H1 (cell line): Measurements from ENCODE around the gene KIF15. TPM values are rescaled to one million over a fixed set of nuclear protein-coding genes. Genes with fewer than 3 reads are reported as not detected.

ENCODE experiments used
- CTCF ChIA-PET: fragments of 300-600 bp; sonication (Branson Sonifier 250); formaldehyde crosslinking; loops from one replicate; lab custom pipeline; 2021; ENCODE audit not compliant: partially characterized antibody; lab: Charles Lee
- POLR2A ChIA-PET: fragments of 300-600 bp; sonication (Branson Sonifier 250); formaldehyde crosslinking; loops from one replicate; lab custom pipeline; 2021; ENCODE audit warnings: inconsistent platforms; ENCODE audit not compliant: partially characterized antibody; lab: Charles Lee
- DNase-seq, 2 experiments: peaks; one replicate each; pipeline versions ENCODE4 v3.0.0 to v3.0.0-alpha.2; 2010 to 2022; ENCODE audit warnings: low spot score in 2 of 2, low read depth in 1 of 2, mixed read lengths in 1 of 2
- FAIRE-seq: peaks from 2 replicates; lab custom pipeline; 2011; peaks lifted over from hg19 to GRCh38; lab: Jason Lieb, UNC
- H2AFZ ChIP-seq: 2 replicates; pipeline ENCODE4 v1.8.1; 2012; ENCODE audit warnings: low read length, inconsistent platforms
- H2AK5ac ChIP-seq: 2 replicates; pipeline ENCODE4 v1.6.1; 2013; ENCODE audit warnings: low read depth, low read length
- H2BK120ac ChIP-seq: replicated peaks from 2 replicates; pipeline ENCODE3; 2013; ENCODE audit warnings: low read depth, low read length, inconsistent platforms
- H2BK12ac ChIP-seq: 2 replicates; pipeline ENCODE4 v1.6.1; 2013; ENCODE audit warnings: low read depth, low read length
- H2BK15ac ChIP-seq: 2 replicates; pipeline ENCODE4 v1.6.1; 2013; ENCODE audit warnings: low read length
- H2BK20ac ChIP-seq: 2 replicates; pipeline ENCODE4 v1.6.1; 2013; ENCODE audit warnings: low read length
- H2BK5ac ChIP-seq: 2 replicates; pipeline ENCODE4 v1.6.1; 2013; ENCODE audit warnings: low read depth, low read length
- H3K14ac ChIP-seq: 2 replicates; pipeline ENCODE4 v1.6.1; 2013; ENCODE audit warnings: inconsistent platforms; ENCODE audit not compliant: insufficient read length
- H3K18ac ChIP-seq: 2 replicates; pipeline ENCODE4 v1.6.1; 2013; ENCODE audit warnings: low read length; ENCODE audit errors: extremely low read depth
- H3K23ac ChIP-seq: 2 replicates; pipeline ENCODE4 v1.6.1; 2013; ENCODE audit warnings: inconsistent platforms; ENCODE audit not compliant: insufficient read length
- H3K23me2 ChIP-seq: 2 replicates; pipeline ENCODE4 v1.6.1; 2013; ENCODE audit warnings: low read depth, low read length
- H3K27ac ChIP-seq: 2 replicates; pipeline ENCODE4 v1.6.1; 2011; ENCODE audit warnings: low read depth, low read length, inconsistent platforms
- H3K27me3 ChIP-seq, 4 experiments: replicated peaks in 1 of 4; 1 replicate in 1 of 4; 2 replicates in 3 of 4; pipeline versions ENCODE4 v1.6.1 to v1.8.1; 2011 to 2013; ENCODE audit warnings: low read length in 3 of 4, mild to moderate bottlenecking in 3 of 4, inconsistent platforms in 2 of 4, mixed read lengths in 2 of 4, moderate library complexity in 1 of 4; ENCODE audit not compliant: control insufficient read depth in 3 of 4, insufficient read depth in 3 of 4; ENCODE audit errors: extremely low read depth in 1 of 4
- H3K36me3 ChIP-seq, 4 experiments: 2 replicates each; pipeline versions ENCODE4 v1.6.1 to v1.8.1; 2011 to 2013; ENCODE audit warnings: mild to moderate bottlenecking in 4 of 4, low read length in 3 of 4, moderate library complexity in 2 of 4, control low read depth in 1 of 4, inconsistent platforms in 1 of 4; ENCODE audit not compliant: insufficient read depth in 4 of 4, control insufficient read depth in 2 of 4
- H3K4ac ChIP-seq: replicated peaks from 2 replicates; pipeline ENCODE3; 2013; ENCODE audit warnings: low read length, low read depth, mixed read lengths, inconsistent platforms; ENCODE audit not compliant: insufficient read length
- H3K4me1 ChIP-seq, 4 experiments: replicated peaks in 1 of 4; 1 replicate in 1 of 4; 2 replicates in 3 of 4; pipeline versions ENCODE4 v1.6.1 to v1.8.1; 2011 to 2013; ENCODE audit warnings: low read length in 3 of 4, inconsistent platforms in 2 of 4, mixed read lengths in 1 of 4; ENCODE audit not compliant: insufficient read depth in 4 of 4, control insufficient read depth in 3 of 4
- H3K4me2 ChIP-seq, 2 experiments: 2 replicates each; pipeline versions ENCODE4 v1.6.1 to v1.8.1; 2011 to 2013; ENCODE audit warnings: low read depth in 2 of 2, low read length in 2 of 2, control low read depth in 1 of 2, inconsistent platforms in 1 of 2, mild to moderate bottlenecking in 1 of 2; ENCODE audit not compliant: insufficient read depth in 1 of 2
- H3K4me3 ChIP-seq, 4 experiments: fragments of 200-600, 300-600 bp in 1 of 4; sonication (generic), shearing (Covaris generic), sonication (Bioruptor Twin) in 1 of 4; 2 replicates each; pipeline versions ENCODE4 v1.5.1 to v1.8.1; 2011 to 2016; ENCODE audit warnings: low read length in 4 of 4, low read depth in 3 of 4, control low read depth in 2 of 4, inconsistent platforms in 2 of 4, mild to moderate bottlenecking in 2 of 4, mixed read lengths in 1 of 4, moderate library complexity in 1 of 4; ENCODE audit not compliant: insufficient read depth in 2 of 4; ENCODE audit errors: extremely low read depth in 1 of 4
- H3K56ac ChIP-seq: replicated peaks from 2 replicates; pipeline ENCODE3; 2013; ENCODE audit warnings: low read depth, mild to moderate bottlenecking, mixed read lengths, low read length, inconsistent platforms; ENCODE audit not compliant: insufficient read length
- H3K79me1 ChIP-seq: 2 replicates; pipeline ENCODE4 v1.6.1; 2013; ENCODE audit warnings: low read depth, low read length, control low read depth
- H3K79me2 ChIP-seq, 2 experiments: 2 replicates each; pipeline versions ENCODE4 v1.6.1 to v1.8.1; 2012 to 2013; ENCODE audit warnings: low read length in 2 of 2, mild to moderate bottlenecking in 2 of 2, inconsistent platforms in 1 of 2; ENCODE audit not compliant: insufficient read depth in 2 of 2, control insufficient read depth in 1 of 2
- H3K9ac ChIP-seq, 4 experiments: replicated peaks in 1 of 4; 1 replicate in 1 of 4; 2 replicates in 3 of 4; pipeline versions ENCODE4 v1.6.1 to v1.8.1; 2011 to 2013; ENCODE audit warnings: low read depth in 3 of 4, low read length in 3 of 4, control low read depth in 2 of 4, mild to moderate bottlenecking in 2 of 4, moderate library complexity in 2 of 4, inconsistent platforms in 1 of 4; ENCODE audit errors: extremely low read depth in 1 of 4
- H3K9me3 ChIP-seq, 2 experiments: 2 replicates each; pipeline versions ENCODE4 v1.6.1 to v1.8.1; 2012 to 2013; ENCODE audit warnings: mild to moderate bottlenecking in 2 of 2, moderate library complexity in 2 of 2, control low read depth in 1 of 2, inconsistent platforms in 1 of 2, low read depth in 1 of 2, low read length in 1 of 2, mixed read lengths in 1 of 2; ENCODE audit not compliant: insufficient read depth in 2 of 2
- H4K20me1 ChIP-seq, 2 experiments: replicated peaks in 1 of 2; 2 replicates each; pipeline versions ENCODE3 to v1.8.1; 2011 to 2013; ENCODE audit warnings: inconsistent platforms in 2 of 2, low read length in 2 of 2, mild to moderate bottlenecking in 1 of 2; ENCODE audit not compliant: insufficient read depth in 2 of 2, control insufficient read depth in 1 of 2
- H4K5ac ChIP-seq: 2 replicates; pipeline ENCODE4 v1.6.1; 2013; ENCODE audit warnings: low read length, low read depth, mixed read lengths, inconsistent platforms; ENCODE audit not compliant: insufficient read length
- H4K8ac ChIP-seq: 2 replicates; pipeline ENCODE4 v1.8.0; 2013; ENCODE audit warnings: mild to moderate bottlenecking, moderate library complexity, low read length, inconsistent platforms; ENCODE audit not compliant: insufficient read depth; ENCODE audit errors: extremely low read depth
- H4K91ac ChIP-seq: replicated peaks from 2 replicates; pipeline ENCODE3; 2013; ENCODE audit warnings: low read length, mixed read lengths, inconsistent platforms; ENCODE audit not compliant: insufficient read length
- WGBS, 2 experiments: shearing (Covaris generic) in 1 of 2; methylation state at CpG; one replicate each; pipeline versions ENCODE4 v1.1.6 to v1.1.7; 2013 to 2015; ENCODE audit warnings: low lambda C conversion rate in 2 of 2, mixed read lengths in 2 of 2, inconsistent platforms in 1 of 2, low coverage in 1 of 2, missing lambda C conversion rate in 1 of 2; ENCODE audit not compliant: insufficient replicate concordance in 2 of 2, insufficient coverage in 1 of 2, insufficient read length in 1 of 2; ENCODE audit errors: extremely low coverage in 1 of 2, missing lambda C conversion rate in 1 of 2; 5-methylcytosine and 5-hydroxymethylcytosine counted together
- polyA plus RNA-seq, 7 experiments: library from polyadenylated mRNA; depleted of rRNA in 3 of 7; stranded (reverse) in 5 of 7; unstranded in 2 of 7; fragments of >200 nt in 5 of 7; fragments of 200-250 nt in 2 of 7; gene quantifications; 1 replicate in 5 of 7; 2 replicates in 1 of 7; 4 replicates in 1 of 7; pipeline versions ENCODE4 v1.2.1 to v1.2.3, GENCODE V29; 2011 to 2013; ENCODE audit warnings: missing spikeins in 2 of 7, mixed read lengths in 2 of 7
- total RNA-seq: library from RNA; stranded (reverse); fragmentation: NEBNext Ultra II Directional; extraction: Animal tissue kit (Norgen Biotek cat#: 25700); gene quantifications from 2 replicates; pipeline ENCODE4 v1.2.1, GENCODE V29; 2021

The KIF15 gene
- total and polyA plus RNA-seq, 2 of the 8 experiments (the other 6 are each of a cell fraction or from before 2014, with no cell fraction given): 4.2 to 25.5 TPM

GRCh38 chr3:44896440-44896839, 134.8 kb downstream of the KIF15 start:
- no peaks in the 10 kb centered on the region for H3K23me2 ChIP-seq
- no peak overlapping the region for H4K91ac ChIP-seq
- H3K23ac ChIP-seq: no peak overlapping the region
- WGBS, 2 experiments: 78% methylated on average over 2 of the region's 2 CpGs; no CpG with 5 or more reads in 1 of the 2 experiments
- H3K27me3 ChIP-seq: no peaks in the 10 kb centered on the region
- H3K18ac ChIP-seq: no peak overlapping the region
- H2BK20ac ChIP-seq: no peak overlapping the region
- H3K9me3 ChIP-seq: no peaks in the 10 kb centered on the region
- no peak overlapping the region for H3K56ac ChIP-seq
- no peak for DNase-seq
- CTCF ChIA-PET: interaction anchor here (0.8 to 1.2 kb wide), 2 partner anchors 11 to 30 kb away, joined by 3 to 5 read pairs; no protein-coding TSS in a partner anchor
- H2AFZ ChIP-seq: no peak overlapping the region
- H3K4me3 ChIP-seq: no peak overlapping the region
- no peaks in the 10 kb centered on the region for H3K36me3 ChIP-seq
- POLR2A ChIA-PET: no interaction called here
- H2BK5ac ChIP-seq: no peak overlapping the region
- H4K5ac ChIP-seq: no peak overlapping the region
- H4K8ac ChIP-seq: no peak overlapping the region
- no peak overlapping the region for H2BK12ac ChIP-seq
- H3K4ac ChIP-seq: no peak overlapping the region
- no peak for FAIRE-seq
- H3K14ac ChIP-seq: no peak overlapping the region
- H2AK5ac ChIP-seq: no peak overlapping the region
- peaks cover 0 to 13% (median 9%) of the 10 kb centered on the region in 4 experiments; a peak in 4 of 7 replicates for H3K4me1 ChIP-seq
- no peaks in the 10 kb centered on the region; the same call in none of the 2 replicates for H3K79me1 ChIP-seq
- no peak overlapping the region for H2BK120ac ChIP-seq
- no peak overlapping the region for H3K4me2 ChIP-seq
- H4K20me1 ChIP-seq: no peaks in the 10 kb centered on the region
- no peak overlapping the region for H3K27ac ChIP-seq
- no peak overlapping the region for H2BK15ac ChIP-seq
- no peaks in the 10 kb centered on the region for H3K79me2 ChIP-seq
- H3K9ac ChIP-seq: no peak overlapping the region
